GM12878 (cell line): ENCODE results near the gene PRR16. TPM values are rescaled to one million over a fixed set of nuclear protein-coding genes. Genes with fewer than 3 reads are reported as not detected.

Experiments used
- ATAC-seq: fragments of 200-7000 bp; cut with Tn5 transposase; 3 replicates; pipeline ENCODE4 v1.9.1; 2020; ENCODE audit warnings: mild to moderate bottlenecking, moderate library complexity
- BruUV-seq: library from RNA; stranded (reverse); fragments of 400-500 nt; replicated peaks from 2 replicates; lab custom pipeline; 2021; lab: Mats Ljungman, UMichigan
- CTCF ChIA-PET: fragments of 300-600 bp; sonication (Branson Sonifier 250); formaldehyde crosslinking; extraction: SDS; loops from one replicate; lab custom pipeline; 2021; ENCODE audit warnings: inconsistent platforms; lab: Yijun Ruan, JAX
- POLR2A ChIA-PET: fragments of 350-600 bp; formaldehyde crosslinking; extraction: SDS; loops from one replicate; lab custom pipeline; 2021; ENCODE audit warnings: inconsistent platforms; lab: Charles Lee
- RAD21 ChIA-PET: fragments of 300-600 bp; sonication (Branson Sonifier 250); formaldehyde crosslinking; loops from one replicate; lab custom pipeline; 2023; ENCODE audit warnings: antibody characterized with exemption; ENCODE audit not compliant: unreplicated experiment; lab: Charles Lee
- SMC1A ChIA-PET: fragments of 300-600 bp; sonication (Branson Sonifier 250); formaldehyde crosslinking; loops from one replicate; lab custom pipeline; 2023; ENCODE audit not compliant: unreplicated experiment, uncharacterized antibody; lab: Charles Lee
- DNase-seq: peaks from one replicate; pipeline ENCODE4 v3.0.0-alpha.2; 2011; ENCODE audit warnings: low read depth, low spot score
- FAIRE-seq: peaks from 3 replicates; lab custom pipeline; 2011; peaks lifted over from hg19 to GRCh38; lab: Jason Lieb, UNC
- H2AFZ ChIP-seq: 2 replicates; pipeline ENCODE4 v1.6.0; 2011; ENCODE audit warnings: low read depth, low read length, control low read depth; ENCODE audit not compliant: control insufficient read depth
- H3K27ac ChIP-seq: 2 replicates; pipeline ENCODE4 v1.5.1; 2011; ENCODE audit warnings: control low read depth; ENCODE audit not compliant: control insufficient read depth, insufficient read depth
- H3K27me3 ChIP-seq, 2 experiments: replicated peaks in 1 of 2; 2 replicates each; pipeline versions ENCODE4 v1.6.0 to v1.6.1; 2011; ENCODE audit warnings: low read length in 1 of 2; ENCODE audit not compliant: control insufficient read depth in 2 of 2, insufficient read depth in 2 of 2
- H3K36me3 ChIP-seq, 2 experiments: 2 replicates each; pipeline ENCODE4 v1.5.1; 2011; ENCODE audit warnings: low read length in 1 of 2; ENCODE audit not compliant: control insufficient read depth in 2 of 2, insufficient read depth in 2 of 2
- H3K4me1 ChIP-seq: 2 replicates; pipeline ENCODE4 v1.6.1; 2011; ENCODE audit warnings: mild to moderate bottlenecking, low read length, moderate library complexity, mixed read lengths; ENCODE audit not compliant: control insufficient read depth, insufficient read depth
- H3K4me2 ChIP-seq: 2 replicates; pipeline ENCODE4 v1.6.0; 2011; ENCODE audit warnings: control low read depth; ENCODE audit not compliant: control insufficient read depth, insufficient read depth
- H3K4me3 ChIP-seq: fragments of 200-600 bp; sonication (generic); 2 replicates; pipeline ENCODE4 v1.5.1; 2016
- H3K79me2 ChIP-seq: 2 replicates; pipeline ENCODE4 v1.6.0; 2011; ENCODE audit warnings: low read length; ENCODE audit not compliant: control insufficient read depth, insufficient read depth
- H3K9ac ChIP-seq: 2 replicates; pipeline ENCODE4 v1.8.0; 2011; ENCODE audit warnings: low read length, control low read depth, mixed read lengths; ENCODE audit not compliant: control insufficient read depth, insufficient read depth
- H3K9me3 ChIP-seq: replicated peaks from 3 replicates; pipeline ENCODE4 v1.5.1; 2011; ENCODE audit warnings: mild to moderate bottlenecking, low read length; ENCODE audit not compliant: control insufficient read depth, insufficient read depth
- H4K20me1 ChIP-seq: 2 replicates; pipeline ENCODE4 v1.6.0; 2011; ENCODE audit not compliant: control insufficient read depth, insufficient read depth
- ATF7 ChIP-seq: fragments of 450-650 bp; IDR thresholded peaks from 2 replicates; pipeline ENCODE4 v1.6.1; 2016; ENCODE audit warnings: low read depth, mild to moderate bottlenecking
- BHLHE40 ChIP-seq, 2 experiments: fragments of 450-650 bp in 1 of 2; IDR thresholded peaks; 2 replicates each; pipeline ENCODE4 v1.6.1; 2011 to 2017; ENCODE audit warnings: low read depth in 2 of 2, borderline replicate concordance in 1 of 2, improper control_type of control experiment in 1 of 2, low read length in 1 of 2, mild to moderate bottlenecking in 1 of 2
- BRCA1 ChIP-seq: IDR thresholded peaks from 2 replicates; pipeline ENCODE4 v1.6.1; 2011; ENCODE audit warnings: low read depth, low read length, improper control_type of control experiment
- CREM ChIP-seq: IDR thresholded peaks from 2 replicates; pipeline ENCODE4 v1.6.1; 2014; ENCODE audit warnings: antibody characterized with exemption, low read depth
- HDGF ChIP-seq: fragments of 450-650 bp; IDR thresholded peaks from 2 replicates; pipeline ENCODE4 v1.6.1; 2016; ENCODE audit warnings: antibody characterized with exemption
- IKZF2 ChIP-seq, 2 experiments: fragments of 450-650 bp; IDR thresholded peaks; 2 replicates each; pipeline ENCODE4 v1.6.1; 2017; ENCODE audit warnings: mild to moderate bottlenecking in 2 of 2, moderate library complexity in 2 of 2
- SMAD1 ChIP-seq: fragments of 450-650 bp; IDR thresholded peaks from 2 replicates; pipeline ENCODE4 v1.6.1; 2018; ENCODE audit warnings: mild to moderate bottlenecking, low read depth; ENCODE audit not compliant: partially characterized antibody
- SMC3 ChIP-seq: IDR thresholded peaks from 2 replicates; pipeline ENCODE4 v1.6.1; 2011; ENCODE audit warnings: low read length, improper control_type of control experiment, borderline replicate concordance
- WRNIP1 ChIP-seq: IDR thresholded peaks from 2 replicates; pipeline ENCODE4 v1.6.1; 2011; ENCODE audit warnings: low read depth, low read length, improper control_type of control experiment, borderline replicate concordance
- WGBS: methylation state at CpG from one replicate; pipeline ENCODE4 v1.1.6; 2016; ENCODE audit warnings: low lambda C conversion rate; ENCODE audit not compliant: insufficient replicate concordance, insufficient coverage; ENCODE audit errors: missing lambda C conversion rate; 5-methylcytosine and 5-hydroxymethylcytosine counted together
- in situ Hi-C: fragments of 300-500 bp; cut with MboI; formaldehyde crosslinking; loops from 9 replicates; pipeline ENCODE4 v1.14.3; 2018; ENCODE audit warnings: mixed read lengths
- intact Hi-C: fragments of 100-400 bp; cut with micrococcal nuclease; formaldehyde crosslinking; loops from one replicate; pipeline ENCODE4 v1.14.2; 2022; ENCODE audit not compliant: unreplicated experiment
- polyA plus RNA-seq, 11 experiments: library from polyadenylated mRNA; depleted of rRNA in 4 of 11; unstranded in 6 of 11; stranded (reverse) in 5 of 11; fragments of >200 nt; fragmentation: Nextera tagmentation in 4 of 11; fragmentation: Illumina TruSeq in 1 of 11; extraction: Ambion mirVana in 4 of 11; extraction: Trizol in 1 of 11; gene quantifications; 1 replicate in 1 of 11; 2 replicates in 10 of 11; pipeline versions ENCODE4 v1.2.1 to v1.2.3, GENCODE V29; 2011 to 2016; ENCODE audit warnings: inconsistent platforms in 2 of 11, missing spikeins in 2 of 11, low read depth in 1 of 11
- total RNA-seq, 4 experiments: library from RNA; depleted of rRNA in 3 of 4; stranded (reverse); fragments of >200 nt in 3 of 4; fragmentation: Illumina TruSeq in 1 of 4; extraction: Trizol in 1 of 4; gene quantifications; 2 replicates each; pipeline versions ENCODE4 v1.2.1 to v1.2.3, GENCODE V29; 2013 to 2021
- TF ChIP-seq, protein P1 (sequence below): IDR thresholded peaks from 2 replicates; pipeline ENCODE4 v1.6.1; 2011; ENCODE audit warnings: borderline replicate concordance, low read depth, mild to moderate bottlenecking, moderate library complexity, low read length; ENCODE audit not compliant: insufficient read depth, poor library complexity, severe bottlenecking
- TF ChIP-seq, protein P2 (sequence below): IDR thresholded peaks from 2 replicates; pipeline ENCODE4 v1.6.1; 2012; ENCODE audit warnings: low read length, inconsistent platforms

The PRR16 gene
- total and polyA plus RNA-seq, 10 of the 15 experiments (the other 5 are each of a cell fraction or from before 2014, with no cell fraction given): not detected

DNA sequence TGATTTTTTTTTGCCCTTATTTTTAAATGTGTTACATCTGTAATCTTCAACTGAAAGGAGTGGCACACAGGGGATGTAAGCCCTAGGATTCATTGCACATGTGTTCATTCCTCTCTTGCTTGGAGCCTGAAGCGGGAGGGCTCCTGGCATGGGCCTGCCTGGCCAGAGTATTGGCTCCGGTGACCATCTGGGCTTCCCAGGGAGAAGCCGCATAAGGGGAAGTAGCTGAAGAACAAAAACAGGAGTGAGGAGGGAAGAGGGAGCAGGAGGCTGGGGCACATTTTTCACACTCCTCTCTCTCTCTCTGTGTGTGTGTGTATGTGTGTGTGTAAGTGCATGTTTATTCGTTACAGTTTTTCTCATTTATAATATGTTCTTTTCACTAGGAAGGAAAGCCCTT, 269.9 kb downstream of the PRR16 start:
- in situ Hi-C loops: no loop called here

More for the DNA sequence above, 269.9 kb downstream of the PRR16 start:
- intact Hi-C loops: no loop called here
- Histone ChIP-seq H3K36me3 (no peaks in the 10 kb centered on the region), H3K9ac (no peak overlapping the region), H3K4me2 (no peak overlapping the region), H3K4me1 (no peaks in the 10 kb centered on the region), H3K27ac (no peak overlapping the region), H2AFZ (no peak overlapping the region)
- POLR2A ChIA-PET: no interaction called here
- CTCF ChIA-PET: no interaction called here
- DNase-seq: no peak
- TF ChIP-seq, protein P1, sequence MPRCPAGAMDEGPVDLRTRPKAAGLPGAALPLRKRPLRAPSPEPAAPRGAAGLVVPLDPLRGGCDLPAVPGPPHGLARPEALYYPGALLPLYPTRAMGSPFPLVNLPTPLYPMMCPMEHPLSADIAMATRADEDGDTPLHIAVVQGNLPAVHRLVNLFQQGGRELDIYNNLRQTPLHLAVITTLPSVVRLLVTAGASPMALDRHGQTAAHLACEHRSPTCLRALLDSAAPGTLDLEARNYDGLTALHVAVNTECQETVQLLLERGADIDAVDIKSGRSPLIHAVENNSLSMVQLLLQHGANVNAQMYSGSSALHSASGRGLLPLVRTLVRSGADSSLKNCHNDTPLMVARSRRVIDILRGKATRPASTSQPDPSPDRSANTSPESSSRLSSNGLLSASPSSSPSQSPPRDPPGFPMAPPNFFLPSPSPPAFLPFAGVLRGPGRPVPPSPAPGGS: no peak
- no peak for TF ChIP-seq WRNIP1
- TF ChIP-seq HDGF: no peak
- TF ChIP-seq SMAD1: no peak
- no peak for TF ChIP-seq ATF7
- no peak for TF ChIP-seq SMC3
- TF ChIP-seq, protein P2, sequence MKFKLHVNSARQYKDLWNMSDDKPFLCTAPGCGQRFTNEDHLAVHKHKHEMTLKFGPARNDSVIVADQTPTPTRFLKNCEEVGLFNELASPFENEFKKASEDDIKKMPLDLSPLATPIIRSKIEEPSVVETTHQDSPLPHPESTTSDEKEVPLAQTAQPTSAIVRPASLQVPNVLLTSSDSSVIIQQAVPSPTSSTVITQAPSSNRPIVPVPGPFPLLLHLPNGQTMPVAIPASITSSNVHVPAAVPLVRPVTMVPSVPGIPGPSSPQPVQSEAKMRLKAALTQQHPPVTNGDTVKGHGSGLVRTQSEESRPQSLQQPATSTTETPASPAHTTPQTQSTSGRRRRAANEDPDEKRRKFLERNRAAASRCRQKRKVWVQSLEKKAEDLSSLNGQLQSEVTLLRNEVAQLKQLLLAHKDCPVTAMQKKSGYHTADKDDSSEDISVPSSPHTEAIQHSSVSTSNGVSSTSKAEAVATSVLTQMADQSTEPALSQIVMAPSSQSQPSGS: no peak
- no peak for TF ChIP-seq IKZF2 (IDR thresholded peaks at IDR 0.05)
- no peak for TF ChIP-seq CREM
- TF ChIP-seq BRCA1: no peak
- no peak for TF ChIP-seq BHLHE40 (IDR thresholded peaks at IDR 0.05; ENCODE audit: borderline replicate concordance in 1 of 2, low read depth in 2 of 2, low read length in 1 of 2)
- TF ChIP-seq, all 136 proteins: peak for 0
- no peak overlapping the region for H3K4me3 ChIP-seq
- no peaks in the 10 kb centered on the region for H3K27me3 ChIP-seq
- no peak for FAIRE-seq
- H3K9me3 ChIP-seq: no peaks in the 10 kb centered on the region
- RAD21 ChIA-PET: no interaction called here
- H4K20me1 ChIP-seq: no peaks in the 10 kb centered on the region
- no peaks in the 10 kb centered on the region for H3K79me2 ChIP-seq
- BruUV-seq: no TSS peak
- ATAC-seq: no peak
- 26% methylated on average over 4 of the region's 4 CpGs for WGBS
- SMC1A ChIA-PET: no interaction called here
